Stomach (tissue), 4 donors: ENCODE results near the gene ZNF451.

Source experiments
- POLR2A ChIP-seq, 4 donors: fragments of 450-650 bp; IDR thresholded peaks; one replicate each; pipeline ENCODE4 v1.6.1; 2016; ENCODE audit warnings: antibody characterized with exemption in 4 of 4, control low read depth in 2 of 4, mild to moderate bottlenecking in 1 of 4, moderate library complexity in 1 of 4
- POLR2AphosphoS5 ChIP-seq, 3 donors: sonication (generic); formaldehyde crosslinking; IDR thresholded peaks; one replicate each; pipeline ENCODE4 v1.6.1; 2016; ENCODE audit warnings: antibody characterized with exemption in 3 of 3
- TF ChIP-seq, protein P1 (sequence below), 7 experiments: fragments of 450-650 bp in 4 of 7; fragments of 200-600 bp in 3 of 7; sonication (generic) in 3 of 7; IDR thresholded peaks; one replicate each; pipeline ENCODE4 v1.5.1; 2016 to 2019; ENCODE audit warnings: antibody characterized with exemption in 7 of 7, control low read depth in 2 of 7, mild to moderate bottlenecking in 1 of 7

GRCh38 chr6:57089687-57090457 is at the start of gene ZNF451:
- peak; percentile 89 to 96 (median 96) for TF ChIP-seq POLR2AphosphoS5 (IDR thresholded peaks at IDR 0.05)
- TF ChIP-seq, protein P1, sequence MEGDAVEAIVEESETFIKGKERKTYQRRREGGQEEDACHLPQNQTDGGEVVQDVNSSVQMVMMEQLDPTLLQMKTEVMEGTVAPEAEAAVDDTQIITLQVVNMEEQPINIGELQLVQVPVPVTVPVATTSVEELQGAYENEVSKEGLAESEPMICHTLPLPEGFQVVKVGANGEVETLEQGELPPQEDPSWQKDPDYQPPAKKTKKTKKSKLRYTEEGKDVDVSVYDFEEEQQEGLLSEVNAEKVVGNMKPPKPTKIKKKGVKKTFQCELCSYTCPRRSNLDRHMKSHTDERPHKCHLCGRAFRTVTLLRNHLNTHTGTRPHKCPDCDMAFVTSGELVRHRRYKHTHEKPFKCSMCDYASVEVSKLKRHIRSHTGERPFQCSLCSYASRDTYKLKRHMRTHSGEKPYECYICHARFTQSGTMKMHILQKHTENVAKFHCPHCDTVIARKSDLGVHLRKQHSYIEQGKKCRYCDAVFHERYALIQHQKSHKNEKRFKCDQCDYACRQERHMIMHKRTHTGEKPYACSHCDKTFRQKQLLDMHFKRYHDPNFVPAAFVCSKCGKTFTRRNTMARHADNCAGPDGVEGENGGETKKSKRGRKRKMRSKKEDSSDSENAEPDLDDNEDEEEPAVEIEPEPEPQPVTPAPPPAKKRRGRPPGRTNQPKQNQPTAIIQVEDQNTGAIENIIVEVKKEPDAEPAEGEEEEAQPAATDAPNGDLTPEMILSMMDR (IDR thresholded peaks at IDR 0.05): peak in 1 of 7 experiments; percentile 7
- TF ChIP-seq POLR2A (IDR thresholded peaks at IDR 0.05): peak in 2 of 4 donors; percentile 81 to 82
